ENCODE data around the gene ISM1.

The ISM1 gene

DNA sequence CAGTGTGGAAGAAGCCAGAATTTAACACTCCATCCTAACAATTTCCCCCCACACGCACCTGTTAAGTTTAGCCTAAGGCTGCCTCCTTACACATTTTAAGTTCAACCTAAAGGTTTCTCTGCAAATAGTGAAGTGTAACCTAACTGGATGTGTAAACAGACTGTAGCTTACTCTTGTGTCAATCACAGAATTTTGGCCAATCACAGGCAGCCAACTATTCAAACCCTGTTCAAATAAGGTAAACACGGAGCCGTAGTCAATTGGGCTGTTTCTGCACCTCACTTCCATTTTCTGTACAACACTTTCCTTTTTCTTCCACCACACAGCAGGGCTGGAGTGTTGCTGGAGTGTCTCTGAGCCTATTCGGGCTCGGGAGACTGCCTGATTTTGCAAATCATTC lies 92.1 kb downstream of the ISM1 start:
- no peak for DNase-seq (ENCODE audit: low spot score)

DNA sequence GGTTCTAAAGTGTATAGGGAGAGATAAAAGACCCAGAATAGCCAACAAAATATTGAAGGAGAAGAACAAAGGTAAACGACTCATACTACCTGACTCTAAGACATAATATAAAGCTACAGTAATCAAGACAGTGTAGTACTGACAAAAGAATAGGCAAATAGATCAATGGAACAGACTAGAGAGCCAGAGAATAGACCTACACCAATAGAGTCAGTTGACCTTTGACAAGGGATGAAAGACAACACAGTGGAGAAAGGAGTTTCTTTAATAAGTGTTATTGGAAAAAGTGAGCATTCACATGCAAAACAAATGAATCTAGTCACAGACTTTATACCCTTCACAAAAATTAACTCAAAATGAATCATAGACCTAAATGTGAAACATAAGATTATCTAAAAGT lies 96.4 kb downstream of the ISM1 start:
- DNase-seq (ENCODE audit: low spot score) = no peak

DNA sequence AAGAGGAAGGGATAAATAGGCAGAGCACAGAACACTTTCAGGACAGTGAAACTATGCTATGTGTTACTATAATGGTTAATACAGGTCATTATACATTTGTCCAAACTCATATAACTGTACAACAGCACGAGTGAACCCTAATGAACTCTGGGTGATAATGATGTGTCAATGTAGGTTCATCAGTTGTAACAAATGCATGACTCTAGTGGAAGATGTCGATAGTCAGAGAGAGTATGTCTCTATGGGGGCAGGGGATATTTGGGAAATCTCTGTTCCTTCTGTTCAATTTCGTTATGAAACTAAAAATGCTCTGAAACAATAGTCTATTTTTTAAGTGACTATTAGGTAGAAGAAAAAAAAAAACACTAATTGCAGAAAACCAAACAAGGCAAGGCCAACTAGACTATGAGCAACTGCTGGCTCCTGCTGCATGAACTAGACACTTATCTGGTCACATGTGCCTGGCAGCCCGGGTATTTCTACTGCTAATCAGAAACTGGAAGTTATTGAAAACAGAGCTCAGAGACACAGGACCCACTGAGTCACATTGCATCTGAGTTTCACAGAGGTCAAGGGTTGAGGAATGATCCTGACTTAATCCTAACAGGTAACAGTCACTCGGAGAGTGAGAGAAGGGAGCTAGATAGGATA lies 97.9 kb downstream of the ISM1 start:
- DNase-seq (ENCODE audit: low spot score) = no peak

DNA sequence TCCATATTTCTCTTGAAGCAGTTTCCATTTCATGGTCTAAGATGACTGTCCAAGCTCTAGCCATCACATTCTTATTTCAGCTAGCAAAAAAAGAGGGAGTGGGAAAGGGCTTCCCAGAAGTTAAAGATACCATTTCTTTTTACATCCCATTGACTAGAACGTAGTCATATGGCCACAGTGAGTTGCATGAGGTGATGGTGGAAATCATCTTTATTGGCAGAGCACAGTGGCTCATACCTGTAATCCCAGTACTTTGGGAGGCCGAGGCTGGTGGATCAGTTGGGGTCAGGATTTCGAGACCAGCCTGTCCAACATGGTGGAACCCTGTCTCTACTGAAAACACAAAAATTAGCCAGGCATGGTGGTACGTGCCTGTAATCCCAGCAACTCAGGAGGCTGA lies 99.6 kb downstream of the ISM1 start:
- no peak for DNase-seq (ENCODE audit: low spot score)

DNA sequence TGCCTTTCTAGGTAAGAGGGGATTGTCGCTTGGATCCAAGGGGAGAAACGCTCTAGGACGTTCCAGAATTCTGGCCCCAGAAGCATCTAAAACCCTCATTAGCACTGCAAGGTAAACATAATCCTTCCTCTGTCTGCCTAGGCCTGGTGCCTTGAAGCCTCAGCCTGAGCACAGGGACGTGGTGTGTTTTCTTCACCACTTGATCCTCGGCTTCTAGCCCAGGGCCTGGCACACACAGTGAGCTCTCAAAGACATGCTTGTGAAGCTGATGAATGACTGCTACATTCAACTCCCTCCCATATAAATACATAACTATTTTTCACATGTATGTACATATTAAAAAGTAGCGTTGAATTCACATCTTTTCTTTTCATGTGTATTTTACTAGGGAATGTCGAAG lies 100.3 kb downstream of the ISM1 start:
- no peak for DNase-seq (ENCODE audit: low spot score)

DNA sequence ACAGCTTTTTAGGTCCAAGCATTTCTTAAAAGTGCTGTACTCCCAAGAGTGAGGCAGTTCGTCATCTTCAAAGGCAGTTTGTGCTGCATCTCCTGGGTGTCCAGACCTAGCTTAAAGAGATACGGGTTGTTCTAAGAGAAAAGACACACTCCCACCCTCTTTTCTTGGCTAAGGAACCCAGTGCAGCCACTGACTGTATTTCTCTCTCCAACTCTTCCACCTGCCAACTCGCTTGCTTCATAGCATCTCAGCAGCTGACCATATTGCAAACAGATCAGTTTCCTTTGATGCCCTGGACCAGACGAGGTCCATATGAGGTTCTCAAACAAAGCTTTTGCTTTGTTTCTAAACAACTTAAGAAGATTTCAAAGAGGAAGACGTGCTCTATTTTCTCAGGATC lies 101.1 kb downstream of the ISM1 start:
- no peak for DNase-seq (ENCODE audit: low spot score)

DNA sequence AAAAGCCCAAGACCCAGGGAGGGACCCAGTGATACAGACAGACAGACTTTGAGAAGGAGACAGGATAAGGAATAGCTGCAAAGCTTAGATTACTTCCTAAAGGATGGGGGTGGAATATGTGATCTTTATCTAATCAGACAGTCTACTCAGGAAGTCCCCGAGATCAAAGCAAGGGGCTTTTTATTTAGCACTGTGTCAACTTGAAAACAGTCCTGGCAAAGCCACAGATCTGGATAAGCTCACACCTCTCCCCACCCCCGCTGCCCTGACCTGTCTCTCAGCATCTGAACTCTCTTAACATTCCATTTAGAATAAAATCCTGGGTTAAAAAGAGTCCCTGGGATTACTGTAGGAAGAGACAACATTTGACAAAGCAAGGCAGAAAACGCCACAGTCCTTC lies 101.5 kb downstream of the ISM1 start:
- DNase-seq (ENCODE audit: low spot score) = no peak

DNA sequence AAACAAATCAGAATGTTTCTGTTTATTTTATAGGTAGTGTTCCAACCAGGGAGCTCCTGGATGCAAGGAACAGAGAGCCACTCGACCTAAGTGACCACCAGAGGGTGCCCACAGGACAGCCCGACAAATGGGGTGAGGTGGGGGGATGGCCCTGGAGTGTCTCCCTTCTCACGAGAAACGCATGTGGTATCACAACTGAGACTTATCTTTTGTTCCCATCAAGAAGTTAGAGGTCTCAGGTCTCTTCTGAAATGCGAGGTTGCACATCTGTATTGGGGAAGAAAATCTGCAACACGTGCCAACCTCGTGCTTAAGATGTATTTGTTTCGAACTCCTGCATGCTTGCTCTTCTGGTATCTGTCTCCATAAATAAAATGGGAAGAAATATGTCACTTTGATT lies 104.0 kb downstream of the ISM1 start:
- DNase-seq (ENCODE audit: low spot score) = no peak

DNA sequence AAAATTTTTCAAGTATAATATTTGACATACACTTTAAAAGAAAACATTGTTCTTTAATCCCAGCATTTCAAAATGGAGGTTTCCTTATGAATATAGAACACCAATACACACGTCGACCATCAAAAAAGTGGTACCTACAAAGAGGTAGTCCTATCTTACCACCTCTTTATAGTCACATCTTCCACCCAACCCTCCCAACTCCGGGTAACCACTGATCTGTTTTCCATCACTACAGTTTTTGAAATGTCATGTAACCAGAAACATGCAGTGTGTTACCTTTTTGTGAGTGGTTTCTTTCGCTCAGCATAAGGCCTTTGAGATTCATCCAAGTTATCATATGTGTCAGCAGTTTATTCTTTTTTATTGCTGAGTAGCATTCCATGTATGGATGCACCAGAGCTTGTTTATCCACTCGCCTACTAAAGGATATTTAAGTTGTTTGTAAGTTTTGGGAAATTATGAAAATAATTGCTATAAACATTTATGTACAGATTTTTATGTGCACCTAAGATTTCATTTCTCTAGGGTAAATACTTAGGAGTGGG lies 104.8 kb downstream of the ISM1 start:
- no peak for DNase-seq (ENCODE audit: low spot score)

DNA sequence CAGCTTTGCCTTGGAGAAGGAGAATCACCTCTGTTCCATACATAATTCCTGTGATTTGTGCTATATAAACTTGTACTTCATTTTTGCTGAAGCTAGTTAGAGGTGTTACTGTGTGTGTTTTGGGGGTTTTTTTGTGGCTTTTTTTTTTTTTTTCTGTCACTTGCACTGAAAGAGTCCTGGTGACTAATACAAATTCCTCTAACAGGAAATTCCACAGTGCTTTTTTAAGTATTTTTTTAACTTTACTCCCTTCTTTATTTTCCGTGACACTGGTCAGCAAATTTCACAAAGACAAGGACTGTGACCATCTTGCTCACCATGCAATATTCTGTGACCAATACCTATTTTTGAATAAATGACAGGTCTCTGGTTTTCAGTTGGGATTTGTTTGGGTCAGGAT lies 110.5 kb downstream of the ISM1 start:
- no peak for DNase-seq (ENCODE audit: low spot score)

DNA sequence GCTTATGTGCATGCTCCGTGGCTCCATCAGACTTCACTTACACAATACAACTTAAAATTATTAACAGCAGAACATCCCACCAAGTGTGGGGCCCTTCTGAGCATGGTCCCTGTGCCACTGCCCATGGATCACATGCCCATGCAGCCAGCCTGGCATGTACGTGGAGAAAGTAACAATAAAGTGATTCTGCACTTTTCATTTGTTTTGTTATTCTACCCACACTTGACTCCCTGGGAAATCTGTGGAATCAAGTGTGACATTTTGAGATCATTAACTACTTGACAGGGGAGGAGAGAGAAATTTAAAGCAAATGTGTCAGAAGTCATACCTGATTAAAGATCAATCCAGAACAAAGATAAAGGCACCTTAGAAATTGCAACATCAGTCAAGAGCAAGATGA lies 112.0 kb downstream of the ISM1 start:
- no peak for DNase-seq (ENCODE audit: low spot score)

DNA sequence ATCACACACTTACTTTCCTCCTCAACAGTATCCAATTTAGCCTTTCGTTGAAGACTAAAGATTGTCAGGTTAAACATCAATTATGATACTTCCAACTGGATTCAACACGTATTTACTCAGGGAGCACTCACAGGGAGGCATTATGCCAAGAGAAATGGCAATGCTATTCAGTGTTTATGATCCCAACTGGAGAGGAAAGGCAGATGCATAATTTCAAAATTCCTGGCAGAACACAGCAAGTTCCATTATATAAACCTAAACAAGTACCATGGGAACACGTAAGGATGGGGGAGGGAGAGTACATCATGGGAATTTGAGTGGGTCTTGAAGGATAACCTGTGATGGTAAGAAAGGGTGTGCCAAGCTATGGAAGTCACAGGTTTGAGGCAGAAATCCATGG lies 112.7 kb downstream of the ISM1 start:
- DNase-seq (ENCODE audit: low spot score) = no peak

DNA sequence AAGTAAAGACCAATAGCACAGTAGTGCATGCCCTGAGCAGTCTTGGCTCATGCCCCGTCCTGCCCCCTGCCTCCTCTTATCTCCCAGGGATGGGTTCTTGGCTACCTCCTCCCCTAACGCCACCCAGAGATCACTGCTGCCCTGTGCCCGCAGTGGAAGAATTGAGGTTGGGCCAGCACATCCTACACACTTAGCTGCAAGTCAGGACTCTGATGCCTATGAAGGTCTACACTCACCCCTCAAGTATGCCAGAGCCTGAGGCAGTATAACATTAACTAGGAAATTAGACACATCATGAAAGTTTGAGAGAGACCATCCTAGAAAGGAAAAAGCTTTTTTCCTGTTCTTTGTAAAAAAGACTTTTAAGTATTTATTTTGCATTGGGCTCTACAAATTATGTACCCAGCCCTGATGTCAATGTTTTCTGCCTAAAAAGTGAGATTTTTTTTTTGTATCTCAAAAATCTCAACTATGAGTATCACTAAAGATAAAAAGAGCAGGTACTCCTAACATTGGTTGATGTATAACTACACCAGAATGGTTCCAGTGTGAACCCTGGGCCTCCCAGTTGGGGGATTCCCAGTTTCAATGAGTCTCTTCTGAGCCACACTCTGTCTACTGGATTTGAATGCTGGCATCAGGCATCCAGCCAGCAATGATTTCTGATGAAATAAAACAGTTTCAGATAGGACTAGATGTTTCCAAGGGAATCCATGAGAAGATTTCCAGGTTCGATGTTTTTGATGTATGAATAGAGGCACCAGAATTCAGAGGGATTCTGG lies 115.4 kb downstream of the ISM1 start:
- DNase-seq (ENCODE audit: low spot score) = no peak

DNA sequence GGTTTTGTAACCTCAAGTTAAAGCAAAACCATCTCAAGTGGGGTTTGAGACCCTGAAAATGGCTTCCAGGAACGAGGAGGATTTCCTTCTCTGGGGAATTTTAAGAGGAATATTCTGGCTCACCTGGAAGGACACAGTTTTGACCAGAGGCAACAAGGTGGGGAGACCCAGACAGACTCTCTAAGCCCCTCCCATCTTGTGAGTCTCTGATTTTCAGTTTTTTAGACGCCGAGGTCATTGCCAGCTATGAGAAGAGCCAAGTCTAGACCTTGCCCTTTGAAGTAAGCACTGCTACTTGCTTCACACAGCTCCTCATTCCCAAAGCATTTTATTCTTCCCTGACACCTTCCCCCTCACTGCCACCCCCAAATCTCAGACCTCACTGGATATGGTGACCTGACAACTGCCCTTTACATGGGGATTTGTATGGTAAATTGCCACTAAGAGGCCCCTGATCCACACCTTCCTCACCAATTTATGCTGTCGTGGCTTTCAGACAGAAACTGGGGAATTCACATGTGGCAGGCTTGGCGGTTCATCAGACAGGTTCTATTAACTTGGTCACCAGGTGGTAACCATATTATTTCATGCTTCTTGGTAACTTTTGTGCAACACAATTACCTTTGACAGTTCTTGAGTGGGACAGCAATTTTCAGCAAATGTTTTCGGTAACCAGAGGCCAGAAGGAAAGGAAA lies 116.2 kb downstream of the ISM1 start:
- DNase-seq (ENCODE audit: low spot score) = no peak

DNA sequence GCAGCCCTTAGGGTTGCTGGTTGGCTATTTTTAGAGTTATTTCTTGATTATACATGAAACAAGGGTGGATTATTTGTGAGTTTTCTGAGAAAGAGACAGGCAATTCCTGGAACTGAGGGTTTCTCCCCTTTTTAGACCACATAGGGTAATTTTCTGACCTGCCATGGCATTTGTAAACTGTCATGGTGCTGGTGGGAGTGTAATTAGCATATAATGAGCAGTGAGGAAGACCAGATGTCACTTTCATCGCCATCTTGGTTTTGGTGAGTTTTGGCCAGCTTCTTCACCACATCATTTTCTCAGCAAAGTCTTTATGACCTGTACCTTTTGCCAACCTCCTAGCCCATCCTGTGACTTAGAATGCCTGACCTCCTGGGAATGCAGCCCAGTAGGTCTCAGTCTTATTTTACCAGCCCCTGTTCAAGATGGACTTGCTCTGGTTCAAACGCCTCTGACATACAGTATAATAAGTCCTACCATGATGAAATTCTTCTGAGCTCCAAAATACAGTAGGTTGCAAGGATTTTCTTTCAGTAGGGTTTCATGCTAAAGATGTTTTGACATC lies 117.1 kb downstream of the ISM1 start:
- no peak for DNase-seq (ENCODE audit: low spot score)

DNA sequence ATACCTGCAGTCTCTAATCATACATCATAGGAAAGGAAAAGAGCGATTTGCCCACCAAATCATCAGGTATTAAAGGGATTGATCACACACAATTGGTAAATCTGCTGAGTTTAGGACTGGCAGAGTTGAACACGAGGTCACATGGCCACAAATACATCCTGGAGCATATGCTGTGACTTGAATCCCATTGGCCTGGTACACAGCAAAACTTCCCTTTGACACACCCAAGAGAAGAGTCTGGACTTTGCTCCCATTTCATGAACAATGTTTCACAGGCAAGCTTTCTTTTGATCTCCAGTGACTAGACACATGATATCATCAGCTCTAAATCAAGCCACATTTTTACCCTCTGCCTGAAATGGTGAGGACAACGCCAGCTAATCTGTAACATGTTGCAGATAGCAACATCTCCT lies 117.9 kb downstream of the ISM1 start:
- DNase-seq (ENCODE audit: low spot score) = no peak

DNA sequence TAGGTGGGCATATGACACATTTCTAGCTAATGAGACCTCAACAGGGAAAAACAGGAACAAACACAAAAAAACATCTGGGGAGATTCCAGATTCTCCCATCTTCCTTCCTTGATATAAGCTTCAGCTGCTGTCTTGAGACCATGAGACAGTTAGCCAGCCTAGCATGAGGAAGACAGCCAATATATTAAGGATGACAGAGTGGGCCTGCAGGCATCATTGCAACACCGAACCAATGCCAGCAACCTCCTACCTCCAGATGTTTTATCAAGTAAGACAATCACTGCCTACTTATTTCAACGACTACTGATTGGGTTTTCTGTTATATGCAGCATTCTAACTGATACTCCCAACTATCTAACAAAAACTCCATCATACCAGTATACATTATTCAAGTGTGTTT lies 119.0 kb downstream of the ISM1 start:
- DNase-seq (ENCODE audit: low spot score) = no peak

DNA sequence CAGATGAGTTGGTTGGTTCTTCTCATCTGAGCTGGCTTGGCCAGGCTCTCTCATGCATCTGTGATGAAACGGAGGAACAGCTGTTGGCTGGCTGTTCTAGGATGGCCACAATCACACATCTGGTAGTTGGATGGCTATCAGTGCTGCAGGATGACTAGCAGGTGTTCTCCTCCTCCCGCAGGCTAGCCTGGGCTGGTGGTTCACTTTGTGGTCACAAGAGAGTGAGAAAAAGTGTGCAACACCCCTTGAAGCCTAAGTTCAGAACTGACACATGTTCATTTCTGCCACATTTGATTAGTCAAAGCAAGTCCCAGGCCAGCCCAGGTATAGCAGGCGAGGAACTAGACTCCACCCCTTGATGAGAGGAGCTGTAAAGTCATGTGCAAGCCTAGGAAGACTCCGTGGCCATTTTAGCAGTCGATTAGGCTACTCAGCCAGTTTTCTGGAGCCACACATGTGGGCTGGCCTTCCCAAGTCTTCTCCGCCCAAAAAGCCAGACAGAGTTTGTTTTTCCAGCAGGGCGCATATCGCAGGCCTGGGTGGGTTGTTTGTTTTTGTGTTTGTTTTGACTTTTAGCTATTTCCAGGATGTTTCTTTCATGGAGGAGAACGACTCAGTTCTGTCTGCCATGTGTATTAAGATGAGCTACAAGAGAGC lies 120.8 kb downstream of the ISM1 start:
- no peak for DNase-seq (ENCODE audit: low spot score)

DNA sequence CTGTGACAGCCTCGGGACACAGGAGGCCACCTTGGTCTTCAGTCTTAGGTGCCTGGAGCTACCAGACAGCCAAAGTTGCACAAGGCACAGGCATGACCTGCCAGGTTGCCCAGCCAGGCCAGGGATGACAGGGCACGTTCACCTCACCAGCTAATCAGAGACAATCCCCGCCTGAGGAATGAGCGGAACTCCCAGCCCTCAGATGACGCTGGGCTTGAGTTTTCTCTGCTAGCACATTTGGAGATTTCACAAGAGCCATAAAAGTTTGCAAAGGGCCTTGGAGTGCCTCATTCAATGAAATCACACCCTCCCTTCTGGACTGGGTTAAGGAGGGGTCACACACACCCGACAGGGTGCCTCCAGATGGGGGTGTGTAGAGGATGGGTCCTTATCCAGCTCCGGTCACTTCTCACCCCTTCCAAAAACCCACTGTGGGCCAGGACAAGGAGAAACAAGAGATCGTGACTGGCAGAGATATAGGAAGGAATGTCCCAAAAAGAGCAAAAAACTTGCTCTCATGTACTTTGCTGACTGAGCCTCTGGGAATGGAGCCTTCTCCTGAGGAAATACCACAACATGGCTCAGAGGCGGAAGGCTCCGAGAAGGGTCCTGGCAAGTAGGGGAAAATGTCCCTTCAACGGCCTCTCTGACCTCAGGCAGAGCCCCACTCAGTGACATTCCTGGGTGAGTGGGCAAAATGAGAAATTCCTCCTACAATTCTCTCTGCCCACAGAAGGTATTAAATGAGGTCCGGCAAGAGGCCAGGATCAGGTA lies 121.6 kb downstream of the ISM1 start:
- no peak for DNase-seq (ENCODE audit: low spot score)

DNA sequence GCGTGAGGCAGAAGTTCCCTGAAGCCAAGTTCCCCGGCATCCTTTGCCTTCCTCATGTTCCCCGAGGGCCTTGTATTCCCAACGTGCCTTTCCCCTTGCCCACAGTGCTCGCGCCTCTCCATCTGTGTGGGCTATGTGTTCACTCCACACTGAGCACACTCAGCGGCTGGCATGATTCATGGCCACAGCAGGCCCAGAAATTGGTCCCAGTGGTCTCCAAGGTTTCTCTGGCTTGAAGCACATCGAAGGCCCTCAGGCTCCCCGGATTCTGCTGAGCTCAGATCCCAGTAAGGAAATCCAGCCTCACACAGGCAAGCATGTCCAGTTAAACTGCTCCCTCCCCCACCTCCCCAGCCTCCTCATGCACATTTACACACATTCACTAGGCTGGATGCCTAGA lies 123.6 kb downstream of the ISM1 start:
- no peak for DNase-seq (ENCODE audit: low spot score)
